ENCODE data around the gene IGSF11.

IGSF11 gene

DNA sequence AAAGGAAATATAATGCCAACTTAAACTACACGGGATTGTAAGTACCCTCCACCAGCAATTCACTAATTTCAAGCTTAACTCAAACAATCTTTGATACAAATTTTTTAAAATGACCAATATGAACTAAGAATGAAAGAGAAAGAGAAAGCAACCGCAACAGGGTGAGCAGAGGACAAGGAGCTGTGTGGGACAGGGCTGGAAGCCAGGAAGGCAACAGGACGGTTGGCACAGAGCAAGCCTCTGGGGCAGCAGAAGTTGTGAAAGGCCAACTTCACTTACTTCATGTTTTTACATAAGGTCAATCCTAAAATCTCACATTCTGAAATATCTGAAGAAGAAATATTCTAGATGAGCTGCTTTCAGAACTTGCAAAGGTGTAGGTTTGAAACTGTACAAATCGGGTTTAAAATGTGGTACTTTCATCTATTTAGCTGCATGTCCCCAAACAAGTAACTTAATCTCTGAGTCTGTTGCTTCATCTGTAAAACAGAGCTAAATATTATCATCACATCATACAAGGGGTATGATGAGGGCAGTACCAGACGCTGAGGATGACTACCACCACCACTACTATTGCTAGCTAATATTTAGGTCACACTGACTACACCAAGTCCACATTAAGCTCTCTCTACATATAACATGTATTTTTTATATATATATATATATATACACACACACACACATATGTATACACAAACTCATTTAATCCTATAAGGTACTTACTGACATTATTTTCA lies 101.7 kb downstream of the IGSF11 start:
- Mint-ChIP-seq H3K36me3 (ENCODE audit: low read depth) (no peaks in the 10 kb centered on the region), H3K27me3 (ENCODE audit: low read depth) (no peaks in the 10 kb centered on the region), H3K4me1 (no peaks in the 10 kb centered on the region), H3K9me3 (no peaks in the 10 kb centered on the region), H3K4me3 (no peak overlapping the region), H3K27ac (no peak overlapping the region)
- TF ChIP-seq, protein P1, sequence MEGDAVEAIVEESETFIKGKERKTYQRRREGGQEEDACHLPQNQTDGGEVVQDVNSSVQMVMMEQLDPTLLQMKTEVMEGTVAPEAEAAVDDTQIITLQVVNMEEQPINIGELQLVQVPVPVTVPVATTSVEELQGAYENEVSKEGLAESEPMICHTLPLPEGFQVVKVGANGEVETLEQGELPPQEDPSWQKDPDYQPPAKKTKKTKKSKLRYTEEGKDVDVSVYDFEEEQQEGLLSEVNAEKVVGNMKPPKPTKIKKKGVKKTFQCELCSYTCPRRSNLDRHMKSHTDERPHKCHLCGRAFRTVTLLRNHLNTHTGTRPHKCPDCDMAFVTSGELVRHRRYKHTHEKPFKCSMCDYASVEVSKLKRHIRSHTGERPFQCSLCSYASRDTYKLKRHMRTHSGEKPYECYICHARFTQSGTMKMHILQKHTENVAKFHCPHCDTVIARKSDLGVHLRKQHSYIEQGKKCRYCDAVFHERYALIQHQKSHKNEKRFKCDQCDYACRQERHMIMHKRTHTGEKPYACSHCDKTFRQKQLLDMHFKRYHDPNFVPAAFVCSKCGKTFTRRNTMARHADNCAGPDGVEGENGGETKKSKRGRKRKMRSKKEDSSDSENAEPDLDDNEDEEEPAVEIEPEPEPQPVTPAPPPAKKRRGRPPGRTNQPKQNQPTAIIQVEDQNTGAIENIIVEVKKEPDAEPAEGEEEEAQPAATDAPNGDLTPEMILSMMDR (IDR thresholded peaks at IDR 0.05; ENCODE audit: unreplicated experiment in 3 of 3) = no peak

DNA sequence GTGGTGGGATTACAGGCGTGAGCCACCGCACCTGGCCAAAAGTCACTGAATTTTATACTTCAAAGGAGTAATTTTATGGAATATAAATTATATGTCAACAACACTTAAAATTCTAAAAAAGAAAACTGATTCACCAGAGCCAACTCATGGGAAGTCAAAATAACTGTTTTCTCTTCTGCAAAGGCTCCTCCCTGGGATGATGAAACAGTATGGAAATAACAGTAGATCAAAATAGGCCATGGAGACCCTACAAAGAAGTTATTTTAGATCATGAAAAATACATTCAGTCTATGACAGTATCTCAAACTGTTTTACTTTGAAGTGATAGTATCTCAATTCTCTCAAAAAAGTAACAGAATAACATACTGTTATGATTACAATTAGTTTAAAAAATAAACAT lies 102.7 kb downstream of the IGSF11 start:
- Mint-ChIP-seq H3K27me3 (ENCODE audit: low read depth) (no peaks in the 10 kb centered on the region), H3K4me3 (no peak overlapping the region), H3K36me3 (ENCODE audit: low read depth) (no peaks in the 10 kb centered on the region), H3K27ac (no peak overlapping the region), H3K4me1 (no peaks in the 10 kb centered on the region), H3K9me3 (no peaks in the 10 kb centered on the region)
- TF ChIP-seq, protein P1 (IDR thresholded peaks at IDR 0.05; ENCODE audit: unreplicated experiment in 3 of 3) = no peak

- no peaks in the 10 kb centered on the region for H3K36me3 Mint-ChIP-seq (ENCODE audit: low read depth)
- TF ChIP-seq, protein P1 (IDR thresholded peaks at IDR 0.05; ENCODE audit: unreplicated experiment in 3 of 3) = no peak
- H3K27ac Mint-ChIP-seq = no peak overlapping the region
- no peaks in the 10 kb centered on the region for H3K27me3 Mint-ChIP-seq (ENCODE audit: low read depth)
- no peak overlapping the region for H3K4me3 Mint-ChIP-seq
- H3K9me3 Mint-ChIP-seq = no peaks in the 10 kb centered on the region
- no peaks in the 10 kb centered on the region for H3K4me1 Mint-ChIP-seq
Observed at GRCh38 chr3:118927449-118927848, 107.2 kb downstream of the IGSF11 start.

- Mint-ChIP-seq H3K27ac (no peak overlapping the region), H3K36me3 (ENCODE audit: low read depth) (no peaks in the 10 kb centered on the region), H3K9me3 (peaks cover 5% of the 10 kb centered on the region), H3K4me1 (no peaks in the 10 kb centered on the region), H3K27me3 (ENCODE audit: low read depth) (no peaks in the 10 kb centered on the region), H3K4me3 (no peak overlapping the region)
- TF ChIP-seq, protein P1 (IDR thresholded peaks at IDR 0.05; ENCODE audit: unreplicated experiment in 3 of 3) = no peak
Observed at GRCh38 chr3:118912188-118912587, 122.5 kb downstream of the IGSF11 start.

DNA sequence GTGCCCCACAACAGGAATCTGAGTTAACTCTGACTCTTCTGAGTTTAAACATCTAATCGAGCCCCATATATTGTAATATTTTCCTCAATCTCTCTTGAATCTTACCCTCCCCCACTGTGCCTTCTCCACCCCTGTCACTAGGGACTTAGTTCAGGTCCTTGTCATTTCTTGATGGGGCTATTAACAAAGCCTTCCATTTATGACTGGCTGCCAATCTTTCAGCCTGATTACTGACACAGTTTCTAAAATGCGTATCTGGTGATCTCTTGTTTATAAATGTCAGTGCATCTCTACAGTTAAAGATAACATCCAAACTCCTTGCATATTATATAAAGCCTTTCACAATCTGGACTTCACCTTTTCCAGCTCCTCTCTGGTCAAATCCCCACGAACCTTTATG lies 124.3 kb downstream of the IGSF11 start:
- Mint-ChIP-seq H3K4me1 (no peaks in the 10 kb centered on the region), H3K4me3 (no peak overlapping the region), H3K27me3 (ENCODE audit: low read depth) (no peaks in the 10 kb centered on the region), H3K9me3 (peaks cover 5% of the 10 kb centered on the region), H3K36me3 (ENCODE audit: low read depth) (no peaks in the 10 kb centered on the region), H3K27ac (no peak overlapping the region)
- TF ChIP-seq, protein P1 (IDR thresholded peaks at IDR 0.05; ENCODE audit: unreplicated experiment in 3 of 3) = no peak

GRCh38 chr3:118909763-118910162 lies 124.9 kb downstream of the IGSF11 start:
- no peaks in the 10 kb centered on the region for H3K36me3 Mint-ChIP-seq (ENCODE audit: low read depth)
- no peak overlapping the region for H3K4me3 Mint-ChIP-seq
- H3K9me3 Mint-ChIP-seq = peaks cover 5% of the 10 kb centered on the region
- H3K27ac Mint-ChIP-seq = no peak overlapping the region
- TF ChIP-seq, protein P1 (IDR thresholded peaks at IDR 0.05; ENCODE audit: unreplicated experiment in 3 of 3) = no peak
- no peaks in the 10 kb centered on the region for H3K27me3 Mint-ChIP-seq (ENCODE audit: low read depth)
- no peaks in the 10 kb centered on the region for H3K4me1 Mint-ChIP-seq
